Measurements from ENCODE around the gene CRELD2.

The CRELD2 gene

DNA sequence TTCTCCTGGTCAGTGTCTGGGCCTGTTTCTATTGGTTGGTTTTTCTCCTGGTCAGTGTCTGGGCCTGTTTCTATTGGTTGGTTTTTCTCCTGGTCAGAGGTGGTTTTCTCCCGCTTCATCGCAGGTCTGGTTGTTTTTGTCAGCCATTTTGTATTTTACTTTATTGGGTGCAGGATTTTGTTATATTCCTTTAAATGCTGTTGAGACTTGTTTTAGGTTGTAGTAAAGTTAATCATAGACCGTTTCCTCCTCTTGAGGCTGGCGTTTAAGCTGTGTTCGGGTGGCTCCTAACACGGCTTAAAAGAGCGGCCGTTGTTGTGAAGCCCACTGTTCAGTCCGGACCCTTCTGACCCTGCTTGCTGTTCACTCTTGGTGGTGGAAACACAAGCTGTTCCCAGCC is 38.6 kb upstream of the CRELD2 start:
- H3K27ac ChIP-seq (ENCODE audit: low read depth, low read length, poor library complexity, severe bottlenecking), result no peak overlapping the region
- peak overlapping the region; percentile 10; the same call in 1 of the 2 replicates for H3K4me2 ChIP-seq (ENCODE audit: low read length)
- no peaks in the 10 kb centered on the region for H3F3A ChIP-seq (ENCODE audit: insufficient read depth, low read length)
- peaks cover 57% of the 10 kb centered on the region for H3K36me3 ChIP-seq (ENCODE audit: insufficient read depth, low read length)
- H3K9ac ChIP-seq (ENCODE audit: low read length), result no peak overlapping the region
- H3K79me2 ChIP-seq (ENCODE audit: insufficient read depth, low read length), result peaks cover 37% of the 10 kb centered on the region
- peaks cover 9% of the 10 kb centered on the region for H3K4me1 ChIP-seq (ENCODE audit: insufficient read depth, low read length, severe bottlenecking)
- H3K4me3 ChIP-seq (ENCODE audit: low read depth, low read length, poor library complexity, severe bottlenecking), result no peak overlapping the region
- no peaks in the 10 kb centered on the region for H3K27me3 ChIP-seq (ENCODE audit: insufficient read depth, low read length)
- H2AFZ ChIP-seq (ENCODE audit: low read length), result no peak overlapping the region
- no peaks in the 10 kb centered on the region for H3K9me2 ChIP-seq (ENCODE audit: low read depth, low read length)
- H4K20me1 ChIP-seq (ENCODE audit: insufficient read depth, low read length), result no peaks in the 10 kb centered on the region
- TF ChIP-seq EZH2 (IDR thresholded peaks at IDR 0.05; ENCODE audit: borderline replicate concordance, low read length), result no peak
- TF ChIP-seq, protein P1, sequence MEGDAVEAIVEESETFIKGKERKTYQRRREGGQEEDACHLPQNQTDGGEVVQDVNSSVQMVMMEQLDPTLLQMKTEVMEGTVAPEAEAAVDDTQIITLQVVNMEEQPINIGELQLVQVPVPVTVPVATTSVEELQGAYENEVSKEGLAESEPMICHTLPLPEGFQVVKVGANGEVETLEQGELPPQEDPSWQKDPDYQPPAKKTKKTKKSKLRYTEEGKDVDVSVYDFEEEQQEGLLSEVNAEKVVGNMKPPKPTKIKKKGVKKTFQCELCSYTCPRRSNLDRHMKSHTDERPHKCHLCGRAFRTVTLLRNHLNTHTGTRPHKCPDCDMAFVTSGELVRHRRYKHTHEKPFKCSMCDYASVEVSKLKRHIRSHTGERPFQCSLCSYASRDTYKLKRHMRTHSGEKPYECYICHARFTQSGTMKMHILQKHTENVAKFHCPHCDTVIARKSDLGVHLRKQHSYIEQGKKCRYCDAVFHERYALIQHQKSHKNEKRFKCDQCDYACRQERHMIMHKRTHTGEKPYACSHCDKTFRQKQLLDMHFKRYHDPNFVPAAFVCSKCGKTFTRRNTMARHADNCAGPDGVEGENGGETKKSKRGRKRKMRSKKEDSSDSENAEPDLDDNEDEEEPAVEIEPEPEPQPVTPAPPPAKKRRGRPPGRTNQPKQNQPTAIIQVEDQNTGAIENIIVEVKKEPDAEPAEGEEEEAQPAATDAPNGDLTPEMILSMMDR (IDR thresholded peaks at IDR 0.05; ENCODE audit: low read length), result no peak
- H3K9me3 ChIP-seq (ENCODE audit: low read length), result peaks cover 10% of the 10 kb centered on the region; the same call in 1 of the 2 replicates

DNA sequence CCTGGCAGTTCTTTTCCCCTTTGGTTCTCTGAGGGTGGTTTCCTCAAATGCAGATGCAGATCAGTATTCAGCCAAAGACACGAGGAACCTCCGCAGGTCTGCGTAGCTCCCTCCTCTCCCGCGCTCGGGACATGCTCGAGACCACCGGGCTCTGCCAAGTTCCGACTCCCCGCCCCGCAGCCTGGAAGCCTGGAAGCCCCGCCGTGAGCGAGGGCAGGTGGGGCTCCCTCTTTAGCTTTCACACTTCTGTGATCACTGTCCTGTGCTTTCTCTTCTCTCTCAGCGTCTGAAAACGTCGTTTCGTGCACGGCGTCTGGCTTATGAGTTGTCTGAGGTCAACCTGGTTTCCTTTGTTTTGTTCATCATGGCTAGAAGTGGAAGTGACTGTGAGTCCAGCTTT is 38.2 kb upstream of the CRELD2 start:
- Histone ChIP-seq H3K9me2 (ENCODE audit: low read depth, low read length) (no peaks in the 10 kb centered on the region), H3K4me1 (ENCODE audit: insufficient read depth, low read length, severe bottlenecking) (peaks cover 9% of the 10 kb centered on the region), H2AFZ (ENCODE audit: low read length) (no peak overlapping the region), H3K4me2 (ENCODE audit: low read length) (peak overlapping the region; percentile 10; the same call in 1 of the 2 replicates), H3K79me2 (ENCODE audit: insufficient read depth, low read length) (peaks cover 33% of the 10 kb centered on the region), H3K4me3 (ENCODE audit: low read depth, low read length, poor library complexity, severe bottlenecking) (no peak overlapping the region), H4K20me1 (ENCODE audit: insufficient read depth, low read length) (no peaks in the 10 kb centered on the region), H3K27me3 (ENCODE audit: insufficient read depth, low read length) (no peaks in the 10 kb centered on the region), H3K9ac (ENCODE audit: low read length) (no peak overlapping the region), H3F3A (ENCODE audit: insufficient read depth, low read length) (no peaks in the 10 kb centered on the region), H3K27ac (ENCODE audit: low read depth, low read length, poor library complexity, severe bottlenecking) (no peak overlapping the region), H3K9me3 (ENCODE audit: low read length) (peaks cover 10% of the 10 kb centered on the region; the same call in 1 of the 2 replicates), H3K36me3 (ENCODE audit: insufficient read depth, low read length) (peaks cover 61% of the 10 kb centered on the region)
- TF ChIP-seq, protein P1 (IDR thresholded peaks at IDR 0.05; ENCODE audit: low read length), result no peak
- no peak for TF ChIP-seq EZH2 (IDR thresholded peaks at IDR 0.05; ENCODE audit: borderline replicate concordance, low read length)

DNA sequence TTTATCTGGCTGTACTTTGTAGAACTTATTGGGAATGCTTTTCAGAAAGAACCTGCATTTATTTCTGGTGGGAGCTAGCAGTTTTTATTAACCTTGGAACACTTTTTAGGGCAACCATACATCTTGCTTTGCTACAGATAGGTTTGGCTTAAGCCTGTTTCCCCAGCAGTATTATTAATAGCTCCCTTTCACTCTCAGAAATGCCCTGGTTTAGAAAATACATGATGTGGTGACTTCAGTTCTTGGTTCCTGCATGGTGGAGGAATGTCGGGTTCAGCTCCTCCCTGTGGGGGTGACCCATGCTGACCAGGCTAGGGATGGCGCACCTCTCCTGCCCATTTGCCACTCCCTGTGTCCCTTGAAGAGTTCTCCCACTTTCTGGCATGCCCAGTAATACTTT is 36.6 kb upstream of the CRELD2 start:
- no peaks in the 10 kb centered on the region for H3F3A ChIP-seq (ENCODE audit: insufficient read depth, low read length)
- H3K27ac ChIP-seq (ENCODE audit: low read depth, low read length, poor library complexity, severe bottlenecking), result no peak overlapping the region
- H3K9me3 ChIP-seq (ENCODE audit: low read length), result peaks cover 6% of the 10 kb centered on the region; the same call in 1 of the 2 replicates
- H3K36me3 ChIP-seq (ENCODE audit: insufficient read depth, low read length), result peaks cover 67% of the 10 kb centered on the region
- TF ChIP-seq, protein P1 (IDR thresholded peaks at IDR 0.05; ENCODE audit: low read length), result no peak
- no peak for TF ChIP-seq EZH2 (IDR thresholded peaks at IDR 0.05; ENCODE audit: borderline replicate concordance, low read length)
- H3K27me3 ChIP-seq (ENCODE audit: insufficient read depth, low read length), result no peaks in the 10 kb centered on the region
- peaks cover 9% of the 10 kb centered on the region for H3K4me1 ChIP-seq (ENCODE audit: insufficient read depth, low read length, severe bottlenecking)
- no peaks in the 10 kb centered on the region for H4K20me1 ChIP-seq (ENCODE audit: insufficient read depth, low read length)
- H2AFZ ChIP-seq (ENCODE audit: low read length), result no peak overlapping the region
- H3K4me2 ChIP-seq (ENCODE audit: low read length), result no peak overlapping the region
- no peak overlapping the region for H3K9ac ChIP-seq (ENCODE audit: low read length)
- no peak overlapping the region for H3K4me3 ChIP-seq (ENCODE audit: low read depth, low read length, poor library complexity, severe bottlenecking)
- no peaks in the 10 kb centered on the region for H3K9me2 ChIP-seq (ENCODE audit: low read depth, low read length)
- peaks cover 18% of the 10 kb centered on the region for H3K79me2 ChIP-seq (ENCODE audit: insufficient read depth, low read length)

Measured in OCI-LY1 (cell line).